OCI-LY1 (cell line): ENCODE data around the gene TAF7.

Experiments used
- CTCF ChIP-seq: fragments of 200-600 bp; sonication (generic), shearing (Covaris generic); IDR thresholded peaks from 2 replicates; pipeline ENCODE4 v1.5.1; 2017; ENCODE audit warnings: mild to moderate bottlenecking, antibody characterized with exemption, low read length, moderate library complexity, mixed read lengths
- EZH2 ChIP-seq: fragments of 200-600 bp; sonication (generic), shearing (Covaris generic); IDR thresholded peaks from 2 replicates; pipeline ENCODE4 v1.8.0; 2017; ENCODE audit warnings: borderline replicate concordance, mixed run types, mild to moderate bottlenecking, antibody characterized with exemption, low read length, moderate library complexity, mixed read lengths

GRCh38 chr5:141303756-141304155, 16.8 kb downstream of the TAF7 start, which contains the start of gene SLC25A2:
- no peak for TF ChIP-seq CTCF
- no peak for TF ChIP-seq EZH2
